Measurements from ENCODE around the gene ELF5.

Gene ELF5

DNA sequence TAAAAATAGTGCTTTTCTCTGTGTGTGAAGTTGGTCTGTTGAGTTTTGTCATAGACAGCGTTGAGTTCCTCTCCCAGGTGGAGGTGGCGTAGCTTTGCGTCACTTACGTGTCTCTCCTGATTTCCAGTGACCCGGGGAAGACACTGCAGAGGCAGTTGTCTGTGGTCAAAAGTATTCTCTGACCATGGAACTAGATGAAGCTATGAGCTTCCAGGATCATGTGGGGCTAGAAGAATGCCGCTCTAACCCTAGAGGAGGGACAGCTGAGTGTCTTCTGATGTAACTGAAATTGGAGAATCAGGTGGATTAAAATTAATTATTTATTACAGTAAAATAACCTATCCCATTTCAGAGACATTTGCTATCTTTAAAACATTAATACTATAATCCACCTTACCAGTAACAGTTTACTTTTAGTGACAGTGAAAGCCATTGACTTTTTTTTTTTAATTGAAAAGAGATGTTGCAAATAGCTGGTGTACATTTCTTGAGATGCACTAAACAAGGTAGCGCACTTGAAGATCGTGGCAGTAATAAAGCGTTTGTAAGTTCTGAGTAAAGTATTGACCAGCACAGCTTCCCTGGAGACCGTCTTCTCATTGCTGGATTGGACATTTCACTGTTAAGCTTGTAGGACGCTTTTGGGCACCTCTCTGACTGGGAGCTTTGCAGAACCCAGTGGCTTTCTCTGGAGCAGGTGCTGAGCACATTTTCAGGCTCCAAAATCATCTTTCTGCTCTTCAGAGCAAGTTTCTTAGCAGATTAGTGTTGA, 65.2 kb downstream of the ELF5 start:
- DNase-seq = no peak

DNA sequence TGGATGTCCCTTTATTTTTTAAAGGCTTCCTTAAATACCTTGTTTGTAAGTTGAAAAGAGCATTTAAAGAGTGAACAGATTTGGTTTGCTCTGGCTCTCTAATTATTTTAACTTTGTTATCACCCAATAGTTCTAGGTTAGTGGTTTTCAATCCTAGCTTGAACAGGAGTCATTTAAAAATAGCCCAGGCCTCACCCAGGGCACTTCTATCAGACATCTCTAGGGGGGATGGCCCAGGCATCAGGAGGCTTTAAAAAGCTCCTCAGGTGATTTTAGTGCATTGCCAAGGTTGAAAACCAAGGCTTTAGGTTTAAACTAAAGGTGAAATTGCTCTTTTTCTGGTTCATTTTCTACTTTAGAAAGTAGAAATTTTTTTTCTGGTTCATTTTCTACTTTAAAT, 66.5 kb downstream of the ELF5 start:
- no peak for DNase-seq

- peak; percentile 85 for DNase-seq
These were observed 67.2 kb downstream of the ELF5 start for GRCh38 chr11:34446386-34446785.

DNA sequence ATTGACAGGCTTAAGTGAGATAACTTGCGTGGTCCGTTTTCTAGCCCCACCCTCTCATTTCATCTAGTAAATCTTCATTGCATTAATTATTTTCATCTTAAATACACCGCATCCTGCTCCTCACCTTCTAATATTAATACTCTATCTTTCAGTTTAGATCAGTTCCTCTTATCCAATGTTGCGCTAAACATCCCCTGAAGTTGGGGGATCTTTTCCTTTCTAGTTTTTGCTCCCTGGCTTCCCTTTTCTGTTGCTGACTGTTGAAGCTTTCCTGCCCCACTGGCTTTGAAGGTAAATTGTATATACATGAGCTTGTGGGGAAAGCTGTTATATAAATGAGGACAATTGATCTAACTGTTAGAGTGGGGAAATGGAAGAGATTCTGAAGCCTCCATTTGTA, 67.6 kb downstream of the ELF5 start:
- peak; percentile 30 for DNase-seq

DNA sequence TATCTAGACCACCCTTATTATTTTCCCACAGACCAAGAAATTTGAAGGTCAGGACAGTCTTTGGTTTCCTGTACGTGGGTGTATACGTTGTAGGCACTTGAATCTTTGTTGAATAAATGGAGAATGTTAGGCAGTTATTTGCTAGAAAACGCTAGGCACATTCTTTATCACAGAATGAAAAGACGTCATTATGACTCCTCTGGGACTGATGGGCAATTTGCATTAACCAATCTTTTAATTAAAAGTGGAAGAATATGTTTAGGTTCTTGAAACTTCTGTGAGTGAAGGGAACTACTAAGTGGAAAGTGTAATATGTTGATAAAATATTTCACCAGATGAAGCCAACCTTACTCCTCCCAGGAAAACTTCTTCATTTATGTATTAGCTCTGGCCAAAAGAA, 69.2 kb downstream of the ELF5 start:
- DNase-seq = no peak

GRCh38 chr11:34443136-34443535, 70.5 kb downstream of the ELF5 start:
- DNase-seq = no peak

DNA sequence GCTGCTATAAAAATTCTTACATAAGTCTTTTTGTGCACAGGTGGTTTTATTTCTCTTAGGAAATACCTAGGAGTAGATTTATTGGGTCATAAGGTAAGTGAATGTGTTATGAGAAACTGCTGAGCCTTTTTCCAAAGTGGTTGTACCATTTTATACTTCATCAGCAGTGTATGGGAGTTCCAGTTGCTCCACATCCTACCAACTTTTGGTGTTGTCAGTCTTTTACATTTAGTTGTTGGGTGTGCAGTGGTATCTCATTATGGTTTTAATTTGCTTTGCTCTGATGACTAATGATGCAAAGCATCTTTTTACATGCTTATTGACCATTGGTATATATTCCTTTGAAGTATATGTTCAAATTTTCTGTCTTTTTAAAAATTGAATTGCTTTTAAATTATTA, 71.8 kb downstream of the ELF5 start:
- no peak for DNase-seq

DNA sequence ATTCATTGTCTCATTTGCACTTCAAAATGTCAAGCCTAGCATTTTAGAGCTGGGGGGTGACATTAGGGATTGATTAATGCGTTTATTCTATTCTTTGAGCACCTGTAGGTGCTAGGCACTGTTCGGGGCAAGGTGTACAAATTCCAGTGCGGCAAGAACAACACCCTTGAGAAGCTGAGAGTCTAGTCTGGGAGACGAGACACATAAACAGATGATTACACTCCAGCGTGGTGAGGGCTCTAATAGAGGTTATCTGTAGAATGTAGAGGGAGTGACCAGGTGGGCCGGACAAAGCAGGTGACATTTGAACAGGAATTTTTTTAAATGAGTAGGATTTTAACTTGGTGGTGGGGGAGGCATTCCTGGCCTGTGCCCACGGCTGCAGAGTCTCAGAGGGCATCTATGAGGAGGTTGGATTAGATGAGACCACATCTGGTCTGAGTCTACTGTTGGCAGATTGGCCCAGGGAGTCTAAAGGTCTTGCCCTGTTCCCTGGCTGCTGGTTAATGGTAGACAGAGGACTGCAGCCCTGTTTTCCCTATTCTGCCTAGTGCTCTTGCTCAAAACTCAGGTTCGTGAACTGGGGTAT, 73.9 kb downstream of the ELF5 start:
- DNase-seq = peak; percentile 50

DNA sequence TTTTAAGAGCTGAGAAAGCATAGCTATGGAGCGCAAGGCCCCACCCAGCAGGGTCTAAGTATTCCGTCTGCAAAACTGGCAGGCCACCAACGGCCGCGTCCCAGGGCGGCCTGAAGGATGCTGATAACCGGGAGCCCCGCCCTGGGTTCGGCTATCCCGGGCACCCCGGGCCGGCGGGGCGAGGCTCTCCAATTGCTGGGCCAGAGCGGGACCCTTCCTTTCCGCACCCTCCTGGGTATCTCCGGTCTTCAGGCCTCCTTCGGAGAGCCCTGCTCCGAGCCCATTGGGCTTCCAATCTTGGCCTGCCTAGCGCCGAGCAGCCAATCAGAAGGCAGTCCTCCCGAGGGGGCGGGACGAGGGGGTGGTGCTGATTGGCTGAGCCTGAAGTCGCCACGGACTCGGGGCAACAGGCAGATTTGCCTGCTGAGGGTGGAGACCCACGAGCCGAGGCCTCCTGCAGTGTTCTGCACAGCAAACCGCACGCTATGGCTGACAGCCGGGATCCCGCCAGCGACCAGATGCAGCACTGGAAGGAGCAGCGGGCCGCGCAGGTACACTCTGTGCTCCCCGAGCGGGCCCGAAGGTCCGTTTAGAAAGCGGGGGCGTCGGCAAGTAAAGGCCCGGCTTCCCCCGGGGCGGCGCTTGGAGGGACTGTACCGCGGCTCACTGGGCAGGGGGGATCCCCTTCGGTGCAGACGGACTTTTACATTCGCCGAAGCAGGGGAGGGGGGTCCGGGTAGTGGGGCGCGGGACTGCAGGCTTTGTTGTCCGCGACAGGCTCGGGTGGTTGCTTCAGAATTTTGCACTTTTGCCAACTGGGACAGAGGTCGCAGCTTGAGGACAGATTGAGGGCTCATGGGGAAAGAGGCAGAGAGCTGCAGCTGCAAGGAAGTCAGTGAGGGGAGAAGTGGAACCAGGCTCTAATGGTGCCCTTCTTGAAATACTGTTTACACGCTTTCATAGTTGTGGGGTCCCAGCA, 74.8 kb downstream of the ELF5 start, which contains the start of gene CAT:
TSS of gene CAT (plus strand) at position 406 of the 979 bp plus-strand sequence. CDS start at position 486, 80 bp downstream.
- peak; percentile 100 for DNase-seq

GRCh38 chr11:34437224-34438125, 76.1 kb downstream of the ELF5 start:
- DNase-seq = peak; percentile 37

- no peak for DNase-seq
These were observed 79.7 kb downstream of the ELF5 start for GRCh38 chr11:34433899-34434298.

DNA sequence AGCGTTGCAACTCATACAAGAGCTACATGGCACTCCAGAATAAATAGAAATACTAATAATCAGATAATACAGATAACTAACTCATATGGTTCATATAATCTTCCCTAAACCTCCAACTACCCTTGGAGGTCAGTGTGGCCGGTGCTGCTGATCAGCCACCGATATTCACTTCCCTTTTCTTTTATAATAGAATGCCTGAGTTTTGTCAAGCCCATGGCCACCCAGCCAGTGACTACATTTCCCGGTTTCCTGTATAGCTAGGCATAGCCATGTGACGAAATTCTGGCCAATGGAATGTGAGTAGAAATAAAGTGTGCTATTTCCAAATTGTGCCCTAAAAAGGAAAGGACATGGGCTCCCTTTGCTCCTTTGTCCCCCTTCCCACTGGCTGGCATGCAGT, 80.8 kb downstream of the ELF5 start:
- no peak for DNase-seq

GRCh38 chr11:34431979-34432378, 81.6 kb downstream of the ELF5 start:
- no peak for DNase-seq

Data from hematopoietic multipotent progenitor cell treated with erythropoietin and hydrocortisone succinate and interleukin-3 and kit ligand, for 8 days (in vitro differentiated cells).